Right atrium auricular region (tissue), 2 donors: Measurements from ENCODE around the gene C16orf46. TPM values are rescaled to one million over a fixed set of nuclear protein-coding genes. Genes with fewer than 3 reads are reported as not detected.

ENCODE experiments used
- DNase-seq: peaks from one replicate; pipeline ENCODE4 v3.0.0-alpha.2; 2019; ENCODE audit warnings: low spot score
- H3K27ac ChIP-seq, 2 donors: fragments of 200-600 bp; sonication (generic); 1 replicate in 1 of 2; 2 replicates in 1 of 2; pipeline ENCODE4 v1.5.1; 2016 to 2019
- H3K27me3 ChIP-seq, 2 donors: fragments of 200-600 bp; sonication (generic); one replicate each; pipeline versions ENCODE4 v1.5.1 to v1.6.0; 2017 to 2019
- H3K36me3 ChIP-seq: fragments of 200-600 bp; sonication (generic); one replicate; pipeline ENCODE4 v1.5.1; 2016
- H3K4me1 ChIP-seq, 2 donors: fragments of 200-600 bp; sonication (generic); one replicate each; pipeline versions ENCODE4 v1.5.1 to v1.6.0; 2017 to 2019
- H3K4me3 ChIP-seq, 2 donors: fragments of 200-600 bp; sonication (generic); 1 replicate in 1 of 2; 2 replicates in 1 of 2; pipeline ENCODE4 v1.5.1; 2017 to 2019; ENCODE audit warnings: mild to moderate bottlenecking in 1 of 2, moderate library complexity in 1 of 2
- H3K9me3 ChIP-seq, 2 donors: fragments of 200-600 bp; sonication (generic); one replicate each; pipeline ENCODE4 v1.5.1; 2019
- total RNA-seq, 2 donors: library from RNA; depleted of rRNA; stranded (reverse); fragments of >200 nt; gene quantifications; one replicate each; pipeline ENCODE4 v1.1.0, GENCODE V29; 2016
- TF ChIP-seq, protein P1 (sequence below), 2 donors: fragments of 200-600 bp; sonication (generic); IDR thresholded peaks; one replicate each; pipeline ENCODE4 v1.5.1; 2019; ENCODE audit warnings: antibody characterized with exemption in 2 of 2

The C16orf46 gene
- total RNA-seq, 2 donors from 2014 or later, result 1.5 TPM; not detected in 1

DNA sequence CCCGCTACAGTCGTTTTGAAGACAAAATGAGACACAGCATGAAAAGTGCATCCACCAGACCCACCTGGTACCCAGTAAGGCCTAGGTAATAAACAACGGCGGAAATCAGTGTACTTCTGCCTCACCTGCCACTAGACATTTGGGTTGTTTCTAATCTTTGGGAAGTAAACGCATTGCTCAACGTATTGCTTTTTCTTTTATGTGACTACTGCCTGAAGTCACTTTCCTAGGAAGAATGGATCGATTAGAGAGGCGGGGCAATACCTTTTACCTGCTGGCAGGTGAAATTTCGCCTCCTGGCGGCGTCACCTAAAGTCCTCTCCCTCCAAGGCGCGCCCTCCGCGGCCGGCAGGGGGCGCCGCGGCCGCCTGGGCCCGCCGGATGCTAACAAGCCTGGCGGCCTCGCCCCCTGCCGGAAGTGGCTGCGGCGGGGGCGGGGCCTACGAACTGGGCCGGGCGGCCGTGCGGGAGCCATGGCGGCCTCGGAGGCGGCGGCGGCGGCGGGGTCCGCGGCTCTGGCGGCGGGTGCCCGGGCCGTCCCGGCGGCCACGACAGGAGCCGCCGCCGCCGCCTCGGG is 41.6 kb downstream of the C16orf46 start, which contains the start of gene ATMIN:
Gene ATMIN (plus strand): TSS at position 445 of the 577 bp plus-strand sequence. CDS start 29 bp downstream, at position 474.
- H3K27ac ChIP-seq, result peak within 1 kb of the TSS; percentile 60 to 77
- peaks cover 2 to 26% of the 10 kb centered on the region in 2 donors for H3K4me1 ChIP-seq
- peak within 1 kb of the TSS; percentile 79 to 87 for H3K4me3 ChIP-seq
- no peaks in the 10 kb centered on the region for H3K36me3 ChIP-seq
- no peaks in the 10 kb centered on the region for H3K27me3 ChIP-seq
- peak; percentile 72 for DNase-seq
- no peaks in the 10 kb centered on the region for H3K9me3 ChIP-seq
- TF ChIP-seq, protein P1, sequence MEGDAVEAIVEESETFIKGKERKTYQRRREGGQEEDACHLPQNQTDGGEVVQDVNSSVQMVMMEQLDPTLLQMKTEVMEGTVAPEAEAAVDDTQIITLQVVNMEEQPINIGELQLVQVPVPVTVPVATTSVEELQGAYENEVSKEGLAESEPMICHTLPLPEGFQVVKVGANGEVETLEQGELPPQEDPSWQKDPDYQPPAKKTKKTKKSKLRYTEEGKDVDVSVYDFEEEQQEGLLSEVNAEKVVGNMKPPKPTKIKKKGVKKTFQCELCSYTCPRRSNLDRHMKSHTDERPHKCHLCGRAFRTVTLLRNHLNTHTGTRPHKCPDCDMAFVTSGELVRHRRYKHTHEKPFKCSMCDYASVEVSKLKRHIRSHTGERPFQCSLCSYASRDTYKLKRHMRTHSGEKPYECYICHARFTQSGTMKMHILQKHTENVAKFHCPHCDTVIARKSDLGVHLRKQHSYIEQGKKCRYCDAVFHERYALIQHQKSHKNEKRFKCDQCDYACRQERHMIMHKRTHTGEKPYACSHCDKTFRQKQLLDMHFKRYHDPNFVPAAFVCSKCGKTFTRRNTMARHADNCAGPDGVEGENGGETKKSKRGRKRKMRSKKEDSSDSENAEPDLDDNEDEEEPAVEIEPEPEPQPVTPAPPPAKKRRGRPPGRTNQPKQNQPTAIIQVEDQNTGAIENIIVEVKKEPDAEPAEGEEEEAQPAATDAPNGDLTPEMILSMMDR (IDR thresholded peaks at IDR 0.05), result peak; percentile 93 to 95

DNA sequence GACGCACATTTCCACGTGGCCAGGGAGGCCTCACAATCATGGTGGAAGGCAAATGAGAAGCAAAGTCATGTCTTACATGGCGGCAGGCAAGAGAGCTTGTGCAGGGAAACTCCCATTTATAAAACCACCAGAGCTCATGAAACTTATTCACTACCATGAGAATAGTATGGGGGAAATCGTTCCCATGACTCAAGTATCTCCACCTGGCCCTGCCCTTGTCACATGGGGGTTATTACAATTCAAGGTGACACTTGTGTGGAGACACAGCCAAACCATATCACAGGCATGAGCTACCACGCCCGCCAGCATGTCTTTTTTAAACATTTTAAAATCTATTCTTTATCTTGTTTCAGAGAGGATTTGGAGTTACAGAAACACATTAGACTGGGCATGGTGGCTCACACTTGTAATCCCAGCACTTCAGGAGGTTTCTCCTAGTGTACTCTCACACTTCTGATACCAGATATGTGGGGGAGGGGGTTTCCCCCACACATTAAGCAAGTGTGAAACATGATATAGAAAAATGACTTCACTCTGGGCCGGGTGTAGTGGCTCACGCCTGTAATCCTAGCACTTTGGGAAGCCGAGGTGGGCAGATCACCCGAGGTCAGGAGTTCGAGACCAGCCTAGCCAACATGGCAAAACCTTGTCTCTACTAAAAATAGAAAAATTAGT is 47.0 kb downstream of the C16orf46 start:
- Histone ChIP-seq H3K36me3 (no peaks in the 10 kb centered on the region), H3K27ac (no peak overlapping the region), H3K4me1 (no peaks in the 10 kb centered on the region), H3K27me3 (no peaks in the 10 kb centered on the region), H3K4me3 (no peak overlapping the region), H3K9me3 (no peaks in the 10 kb centered on the region)
- TF ChIP-seq, protein P1 (IDR thresholded peaks at IDR 0.05), result no peak
- no peak for DNase-seq

DNA sequence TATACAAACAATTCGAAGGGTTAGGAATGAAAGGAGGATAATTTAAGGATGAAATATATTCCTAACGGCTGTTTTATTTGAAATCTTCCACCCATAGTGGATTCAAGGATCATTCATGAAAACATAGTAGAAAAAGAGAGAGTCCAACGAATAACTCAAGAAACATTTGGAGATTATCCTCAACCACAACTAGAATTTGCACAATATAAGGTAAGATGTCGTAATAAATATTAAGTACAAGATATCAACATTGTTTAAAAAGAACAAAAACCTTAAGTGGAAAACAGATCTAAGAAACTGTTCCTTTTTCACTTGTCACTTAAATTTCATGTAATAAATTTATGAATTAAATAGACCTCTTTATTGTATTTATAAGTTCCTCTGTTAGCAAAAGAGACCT is 50.6 kb downstream of the C16orf46 start:
- DNase-seq, result no peak
- H3K4me1 ChIP-seq, result no peaks in the 10 kb centered on the region
- H3K9me3 ChIP-seq, result no peaks in the 10 kb centered on the region
- no peak overlapping the region for H3K27ac ChIP-seq
- H3K36me3 ChIP-seq, result peaks cover 21% of the 10 kb centered on the region
- H3K4me3 ChIP-seq, result no peak overlapping the region
- no peaks in the 10 kb centered on the region for H3K27me3 ChIP-seq
- TF ChIP-seq, protein P1 (IDR thresholded peaks at IDR 0.05), result no peak

DNA sequence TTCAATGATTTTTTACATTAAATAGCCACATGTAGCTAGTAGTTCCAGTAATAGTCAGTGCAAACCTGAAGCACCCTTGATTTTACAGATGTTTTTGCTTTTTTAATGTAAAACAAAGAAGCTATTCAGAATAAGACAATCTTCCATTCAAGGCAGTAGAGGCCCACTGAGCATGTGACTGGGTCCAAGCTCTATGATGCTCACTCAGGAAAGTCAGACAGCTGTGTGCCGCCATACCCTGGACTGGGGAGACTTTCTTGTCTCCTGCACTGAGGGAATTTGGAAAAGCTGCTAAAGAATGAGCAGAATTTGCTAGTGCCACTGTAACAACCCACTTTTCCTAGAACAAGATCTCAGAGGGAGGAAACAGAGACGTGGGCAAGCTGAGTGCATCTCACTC is 58.5 kb downstream of the C16orf46 start:
- Histone ChIP-seq H3K4me1 (no peaks in the 10 kb centered on the region), H3K27ac (no peak overlapping the region), H3K36me3 (peaks cover 55% of the 10 kb centered on the region), H3K27me3 (no peaks in the 10 kb centered on the region), H3K4me3 (no peak overlapping the region), H3K9me3 (no peaks in the 10 kb centered on the region)
- no peak for DNase-seq
- TF ChIP-seq, protein P1 (IDR thresholded peaks at IDR 0.05), result no peak

DNA sequence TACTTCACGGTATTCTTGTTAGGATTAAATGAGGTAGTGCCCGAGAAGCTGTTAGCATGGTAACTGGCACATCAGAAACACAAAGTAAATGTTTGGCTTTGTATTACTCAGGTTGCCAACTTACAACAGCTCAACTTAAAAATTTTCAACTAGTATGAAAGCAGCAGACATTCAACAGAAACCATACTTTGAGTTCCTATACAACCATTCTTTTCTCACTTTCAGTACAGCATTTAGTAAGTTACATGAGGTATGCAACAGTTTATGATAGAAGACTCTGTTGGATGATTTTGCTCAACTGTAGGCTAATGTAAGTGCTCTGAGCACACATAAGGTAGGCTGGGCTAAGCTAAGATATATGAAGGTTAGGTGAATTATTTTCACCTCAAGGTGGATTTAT is 62.4 kb downstream of the C16orf46 start:
- no peaks in the 10 kb centered on the region for H3K4me1 ChIP-seq
- no peaks in the 10 kb centered on the region for H3K27me3 ChIP-seq
- peaks cover 32% of the 10 kb centered on the region for H3K36me3 ChIP-seq
- H3K27ac ChIP-seq, result no peak overlapping the region
- H3K4me3 ChIP-seq, result no peak overlapping the region
- no peaks in the 10 kb centered on the region for H3K9me3 ChIP-seq
- DNase-seq, result no peak
- TF ChIP-seq, protein P1 (IDR thresholded peaks at IDR 0.05), result no peak
